ENCODE results near the gene GBX1. TPM values are rescaled to one million over a fixed set of nuclear protein-coding genes. Genes with fewer than 3 reads are reported as not detected.

Gene GBX1
- polyA plus RNA-seq, 2 of the 4 experiments (the other 2 are of a cell fraction): not detected

DNA sequence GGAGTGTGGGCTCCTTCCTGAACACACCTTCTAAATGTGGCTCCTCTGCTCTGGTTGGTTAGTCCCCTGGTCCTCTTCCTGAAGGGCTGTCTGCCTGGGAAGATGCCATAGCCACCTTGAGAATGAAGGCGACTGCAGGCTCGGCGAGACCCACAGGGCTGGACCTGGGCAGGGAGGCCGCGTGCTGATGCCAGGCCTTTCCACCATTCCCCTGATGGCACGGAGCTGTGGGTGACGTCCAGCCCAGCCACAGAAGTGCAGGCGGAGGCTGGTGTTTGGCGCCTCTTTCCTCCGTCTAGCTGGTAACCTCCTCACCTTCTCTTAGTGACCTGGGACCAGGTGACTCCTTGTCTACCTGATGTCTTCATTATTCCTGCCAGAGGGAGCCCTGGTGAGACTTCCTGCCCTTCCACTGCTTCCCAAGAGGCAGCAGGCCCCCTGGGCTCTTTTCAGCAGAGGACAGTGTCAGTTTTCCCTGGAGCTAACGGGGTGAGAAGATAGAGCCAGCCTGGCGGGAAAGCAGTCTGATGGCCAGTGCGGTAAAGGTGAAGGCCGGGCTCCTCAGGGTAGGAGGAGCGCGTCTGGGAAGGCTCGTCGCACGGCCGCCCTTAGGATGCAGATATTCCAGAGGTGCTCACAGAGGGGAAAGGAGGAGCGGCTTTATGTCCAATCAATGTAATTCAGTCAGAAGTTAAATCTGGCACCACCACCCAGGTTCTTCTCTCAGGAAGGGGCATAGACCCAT lies 34.9 kb downstream of the GBX1 start:
- Histone ChIP-seq H3K27ac (no peak overlapping the region), H3K4me1 (no peaks in the 10 kb centered on the region), H3K4me3 (no peak overlapping the region), H3K9me3 (no peaks in the 10 kb centered on the region), H3K4me2 (no peak overlapping the region)
- FAIRE-seq: no peak
- ATAC-seq: no peak
- ChIA-PET POLR2A (no interaction called here), CTCF (interaction anchor here (0.7 to 5.1 kb wide), 4 partner anchors 9 to 35 kb away, joined by 3 to 25 read pairs (median 4); partner anchors contain the start of gene GBX1)
- no peak for DNase-seq (ENCODE audit: low read depth in 1 of 2, low spot score in 1 of 2)
- TF ChIP-seq ZNF302 (CRISPR knock-in tag; IDR thresholded peaks at IDR 0.05) (no peak), KDM1A (IDR thresholded peaks at IDR 0.05; ENCODE audit: low read depth) (no peak), POLR2A (IDR thresholded peaks at IDR 0.05; ENCODE audit: low read length) (no peak), MAZ (IDR thresholded peaks at IDR 0.05; ENCODE audit: borderline replicate concordance, low read depth, low read length) (no peak), GATA3 (IDR thresholded peaks at IDR 0.05; ENCODE audit: borderline replicate concordance) (no peak), HOXB13 (CRISPR knock-in tag; IDR thresholded peaks at IDR 0.05; ENCODE audit: low read depth) (no peak), TFCP2L1 (CRISPR knock-in tag; IDR thresholded peaks at IDR 0.05) (no peak), CHD2 (IDR thresholded peaks at IDR 0.05; ENCODE audit: low read length, partially characterized antibody) (no peak), EP300 (IDR thresholded peaks at IDR 0.05) (no peak)
- TF ChIP-seq, protein P1, sequence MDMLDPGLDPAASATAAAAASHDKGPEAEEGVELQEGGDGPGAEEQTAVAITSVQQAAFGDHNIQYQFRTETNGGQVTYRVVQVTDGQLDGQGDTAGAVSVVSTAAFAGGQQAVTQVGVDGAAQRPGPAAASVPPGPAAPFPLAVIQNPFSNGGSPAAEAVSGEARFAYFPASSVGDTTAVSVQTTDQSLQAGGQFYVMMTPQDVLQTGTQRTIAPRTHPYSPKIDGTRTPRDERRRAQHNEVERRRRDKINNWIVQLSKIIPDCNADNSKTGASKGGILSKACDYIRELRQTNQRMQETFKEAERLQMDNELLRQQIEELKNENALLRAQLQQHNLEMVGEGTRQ (IDR thresholded peaks at IDR 0.05): no peak
- WGBS (ENCODE audit: missing lambda C conversion rate): 93% methylated on average over 21 of the region's 21 CpGs

DNA sequence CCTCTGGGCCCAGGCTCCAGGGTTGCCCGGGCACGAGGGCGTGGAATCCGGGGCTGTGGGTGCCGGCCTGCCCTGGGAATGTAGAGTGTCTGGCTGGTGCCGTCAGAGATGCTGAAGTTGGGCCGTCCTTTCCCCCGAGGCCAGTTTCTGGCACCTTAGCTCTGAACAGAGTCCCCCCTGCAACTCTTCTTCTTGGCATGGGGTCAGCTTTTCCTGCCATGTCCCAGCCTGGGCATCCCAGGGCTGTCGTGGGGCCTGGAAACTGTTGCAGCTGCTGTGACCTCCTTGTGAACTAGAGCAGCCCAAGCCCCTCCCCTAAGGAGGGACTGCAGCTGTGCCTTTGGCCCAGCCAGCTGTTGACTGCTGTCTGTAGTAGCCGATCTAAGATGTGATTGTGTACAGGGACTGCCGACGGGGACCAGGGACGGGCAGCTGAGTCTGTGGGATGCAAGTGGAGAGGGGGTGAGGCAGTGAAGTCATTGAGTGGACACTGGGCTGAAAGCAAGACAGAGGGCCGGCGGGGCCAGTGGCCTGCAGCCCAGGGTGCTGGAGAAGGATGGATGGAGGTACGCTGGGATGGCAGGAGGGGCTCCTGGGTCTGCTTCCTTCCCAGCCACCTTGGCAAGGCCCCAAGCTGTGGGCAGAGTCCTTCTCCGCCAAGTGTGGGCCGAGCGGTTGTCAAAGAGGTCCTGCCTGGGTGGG lies 35.8 kb downstream of the GBX1 start:
- H3K27ac ChIP-seq: no peak overlapping the region
- DNase-seq (ENCODE audit: low read depth in 1 of 2, low spot score in 1 of 2) (no peak), FAIRE-seq (no peak), ATAC-seq (no peak)
- ChIA-PET CTCF (interaction anchor here (0.8 to 5.1 kb wide), 6 partner anchors 8 to 164 kb away, joined by 3 to 25 read pairs (median 4); partner anchors contain the start of gene GBX1), POLR2A (no interaction called here)
- 91% methylated on average over 16 of the region's 19 CpGs for WGBS (ENCODE audit: missing lambda C conversion rate)
- H3K4me2 ChIP-seq: no peak overlapping the region
- H3K9me3 ChIP-seq: no peaks in the 10 kb centered on the region
- no peak overlapping the region for H3K4me3 ChIP-seq
- H3K4me1 ChIP-seq: no peaks in the 10 kb centered on the region
- TF ChIP-seq HOXB13 (CRISPR knock-in tag; IDR thresholded peaks at IDR 0.05; ENCODE audit: low read depth) (no peak), MAZ (IDR thresholded peaks at IDR 0.05; ENCODE audit: borderline replicate concordance, low read depth, low read length) (no peak), CEBPB (IDR thresholded peaks at IDR 0.05) (no peak), ZSCAN20 (CRISPR knock-in tag; IDR thresholded peaks at IDR 0.05) (no peak), NPAS2 (CRISPR knock-in tag; IDR thresholded peaks at IDR 0.05; ENCODE audit: borderline replicate concordance) (no peak), HOXA7 (CRISPR knock-in tag; IDR thresholded peaks at IDR 0.05) (no peak)
- TF ChIP-seq, protein P2, sequence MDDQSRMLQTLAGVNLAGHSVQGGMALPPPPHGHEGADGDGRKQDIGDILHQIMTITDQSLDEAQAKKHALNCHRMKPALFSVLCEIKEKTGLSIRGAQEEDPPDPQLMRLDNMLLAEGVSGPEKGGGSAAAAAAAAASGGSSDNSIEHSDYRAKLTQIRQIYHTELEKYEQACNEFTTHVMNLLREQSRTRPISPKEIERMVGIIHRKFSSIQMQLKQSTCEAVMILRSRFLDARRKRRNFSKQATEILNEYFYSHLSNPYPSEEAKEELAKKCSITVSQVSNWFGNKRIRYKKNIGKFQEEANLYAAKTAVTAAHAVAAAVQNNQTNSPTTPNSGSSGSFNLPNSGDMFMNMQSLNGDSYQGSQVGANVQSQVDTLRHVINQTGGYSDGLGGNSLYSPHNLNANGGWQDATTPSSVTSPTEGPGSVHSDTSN (IDR thresholded peaks at IDR 0.05): no peak
- TF ChIP-seq, protein P3, sequence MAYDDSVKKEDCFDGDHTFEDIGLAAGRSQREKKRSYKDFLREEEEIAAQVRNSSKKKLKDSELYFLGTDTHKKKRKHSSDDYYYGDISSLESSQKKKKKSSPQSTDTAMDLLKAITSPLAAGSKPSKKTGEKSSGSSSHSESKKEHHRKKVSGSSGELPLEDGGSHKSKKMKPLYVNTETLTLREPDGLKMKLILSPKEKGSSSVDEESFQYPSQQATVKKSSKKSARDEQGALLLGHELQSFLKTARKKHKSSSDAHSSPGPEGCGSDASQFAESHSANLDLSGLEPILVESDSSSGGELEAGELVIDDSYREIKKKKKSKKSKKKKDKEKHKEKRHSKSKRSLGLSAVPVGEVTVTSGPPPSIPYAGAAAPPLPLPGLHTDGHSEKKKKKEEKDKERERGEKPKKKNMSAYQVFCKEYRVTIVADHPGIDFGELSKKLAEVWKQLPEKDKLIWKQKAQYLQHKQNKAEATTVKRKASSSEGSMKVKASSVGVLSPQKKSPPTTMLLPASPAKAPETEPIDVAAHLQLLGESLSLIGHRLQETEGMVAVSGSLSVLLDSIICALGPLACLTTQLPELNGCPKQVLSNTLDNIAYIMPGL (CRISPR knock-in tag; IDR thresholded peaks at IDR 0.05; ENCODE audit: borderline replicate concordance): no peak
- TF ChIP-seq, protein P4, sequence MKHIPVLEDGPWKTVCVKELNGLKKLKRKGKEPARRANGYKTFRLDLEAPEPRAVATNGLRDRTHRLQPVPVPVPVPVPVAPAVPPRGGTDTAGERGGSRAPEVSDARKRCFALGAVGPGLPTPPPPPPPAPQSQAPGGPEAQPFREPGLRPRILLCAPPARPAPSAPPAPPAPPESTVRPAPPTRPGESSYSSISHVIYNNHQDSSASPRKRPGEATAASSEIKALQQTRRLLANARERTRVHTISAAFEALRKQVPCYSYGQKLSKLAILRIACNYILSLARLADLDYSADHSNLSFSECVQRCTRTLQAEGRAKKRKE (CRISPR knock-in tag; IDR thresholded peaks at IDR 0.05; ENCODE audit: low read depth): no peak
- TF ChIP-seq, protein P5, sequence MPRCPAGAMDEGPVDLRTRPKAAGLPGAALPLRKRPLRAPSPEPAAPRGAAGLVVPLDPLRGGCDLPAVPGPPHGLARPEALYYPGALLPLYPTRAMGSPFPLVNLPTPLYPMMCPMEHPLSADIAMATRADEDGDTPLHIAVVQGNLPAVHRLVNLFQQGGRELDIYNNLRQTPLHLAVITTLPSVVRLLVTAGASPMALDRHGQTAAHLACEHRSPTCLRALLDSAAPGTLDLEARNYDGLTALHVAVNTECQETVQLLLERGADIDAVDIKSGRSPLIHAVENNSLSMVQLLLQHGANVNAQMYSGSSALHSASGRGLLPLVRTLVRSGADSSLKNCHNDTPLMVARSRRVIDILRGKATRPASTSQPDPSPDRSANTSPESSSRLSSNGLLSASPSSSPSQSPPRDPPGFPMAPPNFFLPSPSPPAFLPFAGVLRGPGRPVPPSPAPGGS (IDR thresholded peaks at IDR 0.05): no peak
